ENCODE measurements around the gene ECE1.

DNA sequence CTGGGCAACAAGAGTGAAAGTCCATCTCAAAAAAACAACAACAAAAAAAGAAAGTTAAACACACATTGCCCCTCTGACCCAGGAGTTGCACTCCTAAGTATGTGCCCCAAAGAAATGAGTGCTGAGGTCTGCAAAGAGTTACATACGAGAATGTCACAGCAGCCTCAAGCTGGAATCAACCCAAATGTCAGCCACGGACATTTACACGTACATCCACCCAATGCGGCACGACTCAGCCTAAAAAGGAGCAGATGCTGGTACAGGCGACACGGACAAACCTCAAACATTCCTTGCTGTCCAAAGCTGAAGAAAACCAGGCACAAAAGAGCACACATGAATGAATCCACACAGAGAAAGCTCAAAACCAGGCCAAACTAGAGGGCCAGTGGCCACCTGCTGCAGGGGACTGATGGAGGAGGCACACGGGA lies 46.8 kb upstream of the ECE1 start:
- TF ChIP-seq, protein P1, sequence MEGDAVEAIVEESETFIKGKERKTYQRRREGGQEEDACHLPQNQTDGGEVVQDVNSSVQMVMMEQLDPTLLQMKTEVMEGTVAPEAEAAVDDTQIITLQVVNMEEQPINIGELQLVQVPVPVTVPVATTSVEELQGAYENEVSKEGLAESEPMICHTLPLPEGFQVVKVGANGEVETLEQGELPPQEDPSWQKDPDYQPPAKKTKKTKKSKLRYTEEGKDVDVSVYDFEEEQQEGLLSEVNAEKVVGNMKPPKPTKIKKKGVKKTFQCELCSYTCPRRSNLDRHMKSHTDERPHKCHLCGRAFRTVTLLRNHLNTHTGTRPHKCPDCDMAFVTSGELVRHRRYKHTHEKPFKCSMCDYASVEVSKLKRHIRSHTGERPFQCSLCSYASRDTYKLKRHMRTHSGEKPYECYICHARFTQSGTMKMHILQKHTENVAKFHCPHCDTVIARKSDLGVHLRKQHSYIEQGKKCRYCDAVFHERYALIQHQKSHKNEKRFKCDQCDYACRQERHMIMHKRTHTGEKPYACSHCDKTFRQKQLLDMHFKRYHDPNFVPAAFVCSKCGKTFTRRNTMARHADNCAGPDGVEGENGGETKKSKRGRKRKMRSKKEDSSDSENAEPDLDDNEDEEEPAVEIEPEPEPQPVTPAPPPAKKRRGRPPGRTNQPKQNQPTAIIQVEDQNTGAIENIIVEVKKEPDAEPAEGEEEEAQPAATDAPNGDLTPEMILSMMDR (IDR thresholded peaks at IDR 0.05; ENCODE audit: extremely low read depth in 1 of 2, insufficient read depth in 1 of 2, low read depth in 1 of 2, low read length in 2 of 2) = no peak
- TF ChIP-seq, protein P2, sequence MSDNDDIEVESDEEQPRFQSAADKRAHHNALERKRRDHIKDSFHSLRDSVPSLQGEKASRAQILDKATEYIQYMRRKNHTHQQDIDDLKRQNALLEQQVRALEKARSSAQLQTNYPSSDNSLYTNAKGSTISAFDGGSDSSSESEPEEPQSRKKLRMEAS (IDR thresholded peaks at IDR 0.05; ENCODE audit: insufficient read depth, insufficient read length) = no peak
- TF ChIP-seq POLR2A (IDR thresholded peaks at IDR 0.05; ENCODE audit: low read depth, low read length) (no peak), GATA2 (IDR thresholded peaks at IDR 0.05; ENCODE audit: insufficient read depth, insufficient read length, low read depth, low read length) (no peak), POLR2AphosphoS5 (IDR thresholded peaks at IDR 0.05; ENCODE audit: insufficient read depth, low read depth, low read length) (no peak), EZH2 (IDR thresholded peaks at IDR 0.05; ENCODE audit: borderline replicate concordance, low read depth, low read length, severe bottlenecking) (no peak), MYC (IDR thresholded peaks at IDR 0.05; ENCODE audit: low read depth, low read length) (no peak)
